ENCODE data around the gene MUL1. TPM values are rescaled to one million over a fixed set of nuclear protein-coding genes. Genes with fewer than 3 reads are reported as not detected.

The MUL1 gene
- total RNA-seq, 1 donor, result 23.7 TPM

DNA sequence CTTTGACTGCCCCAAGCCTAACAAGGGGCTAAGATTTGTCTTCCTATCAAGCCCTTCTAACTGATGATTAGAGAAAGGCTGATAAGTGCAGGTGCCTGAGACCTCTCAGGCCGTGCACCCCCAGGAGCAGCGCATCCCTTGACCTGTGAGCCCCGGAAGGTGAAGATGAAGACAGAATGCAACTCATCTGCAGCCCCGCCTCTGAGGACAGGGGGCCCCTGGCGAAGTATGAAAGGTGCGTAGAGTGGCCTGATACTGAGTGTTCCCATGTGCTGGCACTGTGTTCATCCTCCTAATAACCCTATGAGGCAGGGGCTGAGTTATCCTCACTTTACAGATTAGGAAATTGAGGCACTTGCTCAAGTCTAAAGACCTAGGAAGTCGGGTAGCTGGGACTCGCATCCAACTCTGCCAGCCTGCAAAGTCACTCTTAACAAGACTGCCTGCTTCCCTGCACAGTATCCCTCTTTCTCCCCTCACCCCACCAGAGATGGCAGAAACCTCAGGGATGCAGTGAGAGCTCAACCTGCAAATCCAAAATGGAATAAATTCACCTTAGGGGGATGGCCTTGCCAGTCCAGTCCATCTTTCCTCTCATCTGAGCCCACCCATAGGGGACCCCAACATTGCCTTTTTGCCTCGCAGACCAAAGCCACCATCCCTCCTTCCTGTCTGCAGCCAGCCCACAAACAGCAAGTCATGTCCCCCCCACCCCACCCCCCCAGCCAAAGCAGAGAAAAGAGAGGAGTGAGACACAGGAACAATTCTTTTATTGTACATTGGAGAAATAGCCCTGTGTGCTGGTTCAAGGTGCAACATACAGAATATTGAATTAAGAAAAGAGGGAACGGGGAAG is 26.1 kb downstream of the MUL1 start:
- H3K4me3 ChIP-seq (ENCODE audit: low read depth, low read length), result no peak overlapping the region
- TF ChIP-seq, protein P1, sequence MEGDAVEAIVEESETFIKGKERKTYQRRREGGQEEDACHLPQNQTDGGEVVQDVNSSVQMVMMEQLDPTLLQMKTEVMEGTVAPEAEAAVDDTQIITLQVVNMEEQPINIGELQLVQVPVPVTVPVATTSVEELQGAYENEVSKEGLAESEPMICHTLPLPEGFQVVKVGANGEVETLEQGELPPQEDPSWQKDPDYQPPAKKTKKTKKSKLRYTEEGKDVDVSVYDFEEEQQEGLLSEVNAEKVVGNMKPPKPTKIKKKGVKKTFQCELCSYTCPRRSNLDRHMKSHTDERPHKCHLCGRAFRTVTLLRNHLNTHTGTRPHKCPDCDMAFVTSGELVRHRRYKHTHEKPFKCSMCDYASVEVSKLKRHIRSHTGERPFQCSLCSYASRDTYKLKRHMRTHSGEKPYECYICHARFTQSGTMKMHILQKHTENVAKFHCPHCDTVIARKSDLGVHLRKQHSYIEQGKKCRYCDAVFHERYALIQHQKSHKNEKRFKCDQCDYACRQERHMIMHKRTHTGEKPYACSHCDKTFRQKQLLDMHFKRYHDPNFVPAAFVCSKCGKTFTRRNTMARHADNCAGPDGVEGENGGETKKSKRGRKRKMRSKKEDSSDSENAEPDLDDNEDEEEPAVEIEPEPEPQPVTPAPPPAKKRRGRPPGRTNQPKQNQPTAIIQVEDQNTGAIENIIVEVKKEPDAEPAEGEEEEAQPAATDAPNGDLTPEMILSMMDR (IDR thresholded peaks at IDR 0.05; ENCODE audit: insufficient read depth, low read length), result no peak
- DNase-seq (ENCODE audit: low read depth), result no peak

DNA sequence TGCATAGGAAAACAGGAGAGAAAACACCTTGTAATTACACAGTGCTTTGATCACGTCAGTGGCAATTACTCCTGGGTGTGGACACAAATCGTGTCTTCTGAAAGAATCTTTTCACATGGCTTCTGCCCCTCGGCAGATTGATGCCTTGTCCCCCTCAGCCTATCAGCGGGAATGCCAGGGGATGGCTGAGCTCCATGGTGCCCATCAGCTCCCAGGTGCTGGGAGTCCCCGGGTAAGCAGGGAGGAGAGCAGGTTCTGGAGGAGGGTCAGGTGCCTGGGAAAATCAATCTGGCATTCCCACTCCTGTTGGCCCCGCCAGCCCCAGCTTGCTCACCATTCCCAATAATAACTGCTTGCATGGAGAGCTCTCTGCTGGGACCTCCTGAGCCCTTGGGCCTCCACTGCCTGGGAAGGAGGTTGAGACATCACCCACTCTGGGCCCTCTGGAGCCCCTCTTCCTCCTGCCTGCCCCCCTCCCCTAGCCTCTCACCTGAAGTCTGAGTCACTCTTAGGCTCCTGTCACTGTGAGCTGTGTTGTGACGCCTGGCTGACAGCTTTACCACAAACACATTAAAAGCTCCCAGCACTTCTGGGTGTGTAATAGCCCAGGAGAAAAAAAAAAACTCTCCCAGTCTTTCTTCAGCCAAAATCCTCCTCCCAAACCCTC is 26.9 kb downstream of the MUL1 start:
- TF ChIP-seq, protein P1 (IDR thresholded peaks at IDR 0.05; ENCODE audit: insufficient read depth, low read length), result no peak
- H3K4me3 ChIP-seq (ENCODE audit: low read depth, low read length), result no peak overlapping the region
- no peak for DNase-seq (ENCODE audit: low read depth)

DNA sequence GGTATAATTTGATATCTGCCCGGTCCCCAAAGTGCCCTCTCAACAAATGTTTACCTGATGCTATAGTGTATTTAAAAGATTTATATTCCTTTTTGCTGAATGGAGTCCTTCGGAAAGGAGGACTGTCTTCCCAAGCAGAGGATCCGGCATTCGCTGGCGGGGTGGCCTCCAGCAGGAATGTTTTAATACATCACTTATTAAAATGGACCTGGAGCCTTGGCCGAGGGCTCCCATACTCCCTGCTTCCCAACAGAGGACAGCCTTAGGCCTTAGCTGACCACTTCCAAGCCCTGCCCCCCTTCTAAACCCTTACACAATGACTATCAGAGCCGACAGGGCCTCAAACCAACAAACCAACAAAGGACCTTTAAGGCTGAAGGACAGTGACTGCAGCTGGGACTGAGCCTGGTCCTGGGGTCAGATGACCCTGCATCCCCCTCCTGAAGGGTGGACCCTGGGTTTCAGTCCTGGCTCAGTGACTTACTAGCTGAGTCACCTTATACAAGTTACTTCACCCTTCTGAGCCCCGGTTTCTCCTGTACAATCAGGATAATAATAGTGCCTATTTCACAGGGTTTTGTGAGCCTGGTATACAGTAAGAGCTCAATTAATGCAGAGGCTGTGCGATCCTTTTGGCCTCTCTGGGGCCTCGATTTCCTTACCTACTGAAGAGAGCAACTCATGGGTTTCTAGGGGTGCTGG is 27.6 kb downstream of the MUL1 start:
- no peak for DNase-seq (ENCODE audit: low read depth)
- H3K4me3 ChIP-seq (ENCODE audit: low read depth, low read length), result no peak overlapping the region
- TF ChIP-seq, protein P1 (IDR thresholded peaks at IDR 0.05; ENCODE audit: insufficient read depth, low read length), result no peak

DNA sequence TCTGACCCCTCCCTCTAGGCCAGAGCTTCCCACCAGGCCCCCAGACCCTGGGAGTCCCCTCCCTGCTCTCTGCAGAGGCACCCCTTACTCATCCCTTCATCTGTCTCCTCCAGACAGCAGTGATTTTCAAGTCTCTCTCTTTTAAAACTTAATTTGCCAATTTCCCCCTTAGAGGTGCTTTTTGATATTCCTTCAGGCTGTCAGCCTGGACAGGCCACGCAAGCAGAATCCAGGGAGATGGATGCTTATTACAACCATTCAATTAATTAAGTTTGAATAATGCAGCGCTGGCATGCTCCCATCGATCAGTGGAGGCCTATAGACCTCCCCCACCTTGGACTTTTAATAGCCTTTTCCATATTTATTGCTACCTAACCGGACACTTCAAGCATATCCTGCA is 28.1 kb downstream of the MUL1 start:
- H3K4me3 ChIP-seq (ENCODE audit: low read depth, low read length), result no peak overlapping the region
- no peak for DNase-seq (ENCODE audit: low read depth)
- TF ChIP-seq, protein P1 (IDR thresholded peaks at IDR 0.05; ENCODE audit: insufficient read depth, low read length), result no peak

DNA sequence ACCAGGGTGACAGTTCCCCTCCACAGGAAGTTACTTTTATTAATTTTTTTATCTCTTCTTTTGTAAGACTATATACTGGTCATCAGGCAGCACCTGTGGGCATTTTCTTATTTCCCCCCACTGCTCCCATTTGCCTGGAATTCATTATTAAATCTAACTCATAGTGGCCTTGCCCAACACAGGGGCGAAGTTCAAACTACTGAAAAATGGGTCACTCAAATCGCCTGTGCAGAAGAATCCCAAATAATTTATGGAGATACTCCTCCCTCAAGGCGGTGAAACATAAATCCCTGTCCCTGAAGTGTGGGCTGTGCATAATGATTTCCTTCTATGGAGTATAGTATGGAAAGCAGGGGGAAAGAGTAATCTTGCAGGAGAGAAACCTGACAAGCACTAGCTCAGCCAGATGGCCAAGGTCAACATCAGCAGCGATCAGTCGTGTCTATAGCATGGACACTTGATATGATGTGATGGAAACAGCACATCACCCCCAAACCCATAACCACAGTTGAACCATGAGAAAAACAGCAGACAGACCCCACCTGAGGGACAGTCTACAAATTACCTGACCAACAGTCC is 29.8 kb downstream of the MUL1 start:
- TF ChIP-seq, protein P1 (IDR thresholded peaks at IDR 0.05; ENCODE audit: insufficient read depth, low read length), result no peak
- DNase-seq (ENCODE audit: low read depth), result no peak
- no peak overlapping the region for H3K4me3 ChIP-seq (ENCODE audit: low read depth, low read length)

DNA sequence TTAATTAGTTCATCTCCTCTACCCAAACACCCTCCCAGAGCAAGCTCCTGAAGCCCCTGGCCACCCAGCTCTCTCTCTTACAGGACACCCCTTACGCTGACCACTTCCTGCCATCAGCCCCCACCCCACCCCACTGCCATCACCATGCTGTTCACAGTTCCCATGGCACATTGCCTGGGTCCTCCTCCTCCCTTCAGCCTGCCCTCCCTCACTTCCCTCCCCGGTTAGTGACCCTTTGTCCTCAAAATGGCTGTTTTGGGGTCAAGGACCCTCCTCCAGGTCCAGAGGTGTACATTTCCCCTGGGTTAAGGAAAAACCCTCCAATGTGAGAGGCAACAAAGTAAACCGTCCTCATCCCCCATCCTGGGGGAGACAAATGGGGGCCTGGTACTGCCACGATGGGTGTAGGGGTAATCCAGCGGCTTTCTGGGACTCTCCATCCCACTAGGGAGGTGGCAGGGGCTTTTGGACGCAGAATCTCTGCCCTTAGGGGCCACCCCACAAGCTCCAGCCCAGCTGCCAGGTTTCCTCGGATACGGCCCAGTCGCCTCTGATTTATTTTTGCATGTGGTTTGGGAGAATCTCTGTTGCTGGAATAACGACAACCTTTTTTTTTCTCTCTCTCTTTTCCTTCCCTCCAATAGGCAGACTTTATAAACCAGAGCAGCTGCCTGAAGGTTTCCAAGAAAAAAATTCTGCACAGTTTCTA is 30.4 kb downstream of the MUL1 start:
- TF ChIP-seq, protein P1 (IDR thresholded peaks at IDR 0.05; ENCODE audit: insufficient read depth, low read length), result no peak
- peak; percentile 64 for DNase-seq (ENCODE audit: low read depth)

More for the DNA sequence above, 30.4 kb downstream of the MUL1 start:
- H3K4me3 ChIP-seq (ENCODE audit: low read depth, low read length), result no peak overlapping the region
